Neural progenitor cell (in vitro differentiated cells): Measurements from ENCODE around the gene FABP1.

Source experiments
- CTCF ChIP-seq: fragments of 200-600 bp; sonication (generic); IDR thresholded peaks from 2 replicates; pipeline ENCODE4 v1.5.1; 2017; ENCODE audit warnings: antibody characterized with exemption, mild to moderate bottlenecking
- EZH2 ChIP-seq: fragments of 200-600 bp; sonication (generic); IDR thresholded peaks from 2 replicates; pipeline ENCODE4 v1.6.1; 2017; ENCODE audit warnings: antibody characterized with exemption, mild to moderate bottlenecking, moderate library complexity
- EZH2phosphoT487 ChIP-seq: fragments of 200-600 bp; sonication (generic); IDR thresholded peaks from 2 replicates; pipeline ENCODE4 v1.6.1; 2017; ENCODE audit warnings: antibody characterized with exemption

- TF ChIP-seq EZH2phosphoT487: no peak
- no peak for TF ChIP-seq CTCF
- no peak for TF ChIP-seq EZH2
Observed at GRCh38 chr2:88126772-88127637, 857 bp downstream of the FABP1 start.
